Left forelimb (tissue), 1 donor: ENCODE data around the gene RPLP2.
A peak's percentile ranks its signal among the peaks of the same experiment; 100 is the strongest.

Experiments used
- DNase-seq: peaks from one replicate; pipeline ENCODE4 v3.0.0-alpha.2; 2018; ENCODE audit warnings: low spot score

The RPLP2 gene

GRCh38 chr11:803770-804598 is 5.8 kb upstream of the RPLP2 start:
- no peak for DNase-seq

- no peak for DNase-seq
These were observed 5.2 kb upstream of the RPLP2 start for GRCh38 chr11:804599-804964.

GRCh38 chr11:808427-809286 is 1.1 kb upstream of the RPLP2 start:
- no peak for DNase-seq

GRCh38 chr11:810040-810567 is 337 bp downstream of the RPLP2 start:
- DNase-seq, result no peak

- DNase-seq, result no peak
These were observed 1.9 kb downstream of the RPLP2 start for GRCh38 chr11:811446-812245.

DNA sequence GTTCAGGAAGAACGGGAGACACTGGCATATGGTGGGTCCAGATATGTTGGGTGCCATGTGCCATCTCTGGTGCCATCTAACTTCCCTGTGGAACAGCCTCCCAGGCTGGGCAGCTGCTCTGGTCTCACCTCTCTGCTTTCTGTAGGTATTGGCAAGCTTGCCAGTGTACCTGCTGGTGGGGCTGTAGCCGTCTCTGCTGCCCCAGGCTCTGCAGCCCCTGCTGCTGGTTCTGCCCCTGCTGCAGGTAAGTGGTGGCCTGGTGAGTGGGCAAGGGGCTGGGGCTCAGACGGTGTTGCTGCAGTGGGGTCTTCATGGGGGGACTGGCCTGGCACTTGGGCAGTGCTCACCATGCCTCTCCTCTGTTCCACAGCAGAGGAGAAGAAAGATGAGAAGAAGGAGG is 2.6 kb downstream of the RPLP2 start:
- DNase-seq, result no peak

GRCh38 chr11:813072-813455 is 3.3 kb downstream of the RPLP2 start:
- DNase-seq, result no peak

GRCh38 chr11:813456-814096 is 3.8 kb downstream of the RPLP2 start:
- no peak for DNase-seq

DNA sequence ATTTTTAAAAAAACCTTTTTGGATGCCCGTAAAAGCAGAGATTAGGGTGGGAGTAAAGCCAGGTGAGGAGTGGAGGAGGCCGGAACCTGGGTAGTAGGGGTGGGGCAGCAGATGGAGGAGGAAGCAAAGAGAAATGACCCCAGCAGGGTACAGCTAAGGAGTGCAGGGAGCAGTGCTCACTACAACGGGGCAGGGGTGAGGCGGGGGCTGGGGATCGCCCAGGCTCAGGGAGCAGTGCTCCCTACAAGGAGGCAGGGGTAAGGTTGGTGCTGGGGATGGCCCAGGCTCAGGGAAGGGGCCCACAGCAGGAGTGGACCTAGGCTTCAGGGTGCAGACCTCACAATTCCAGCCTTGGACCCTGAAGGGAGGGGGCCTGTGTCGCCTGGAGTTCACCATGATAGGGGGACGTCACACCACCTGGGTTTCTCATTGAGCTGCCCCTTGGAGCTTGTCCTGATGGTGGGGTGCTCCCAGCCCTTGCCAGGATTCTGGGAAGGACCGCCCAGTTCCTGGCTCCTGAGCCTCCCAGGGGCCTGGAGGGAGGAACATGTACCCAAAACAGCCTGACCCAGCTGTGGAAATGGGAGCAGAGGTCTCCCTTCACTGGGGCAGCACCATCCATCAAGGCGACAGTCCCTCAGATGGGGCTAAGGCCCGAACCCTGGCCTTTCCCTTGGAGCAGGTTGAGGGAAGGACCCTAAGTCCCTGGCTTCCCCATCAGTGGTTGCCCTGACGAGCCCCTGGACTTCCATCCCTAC is 6.1 kb downstream of the RPLP2 start:
- DNase-seq, result no peak

- DNase-seq, result no peak
These were observed 6.6 kb downstream of the RPLP2 start for GRCh38 chr11:816433-816779.

- no peak for DNase-seq
These were observed 8.8 kb downstream of the RPLP2 start, which contains the start of gene PNPLA2 for GRCh38 chr11:818396-819128. TSS of gene PNPLA2 (plus strand) at chr11:818914. CDS start at chr11:819719, 805 bp downstream.

GRCh38 chr11:819129-819931 is 9.6 kb downstream of the RPLP2 start:
- DNase-seq, result peak; percentile 94

DNA sequence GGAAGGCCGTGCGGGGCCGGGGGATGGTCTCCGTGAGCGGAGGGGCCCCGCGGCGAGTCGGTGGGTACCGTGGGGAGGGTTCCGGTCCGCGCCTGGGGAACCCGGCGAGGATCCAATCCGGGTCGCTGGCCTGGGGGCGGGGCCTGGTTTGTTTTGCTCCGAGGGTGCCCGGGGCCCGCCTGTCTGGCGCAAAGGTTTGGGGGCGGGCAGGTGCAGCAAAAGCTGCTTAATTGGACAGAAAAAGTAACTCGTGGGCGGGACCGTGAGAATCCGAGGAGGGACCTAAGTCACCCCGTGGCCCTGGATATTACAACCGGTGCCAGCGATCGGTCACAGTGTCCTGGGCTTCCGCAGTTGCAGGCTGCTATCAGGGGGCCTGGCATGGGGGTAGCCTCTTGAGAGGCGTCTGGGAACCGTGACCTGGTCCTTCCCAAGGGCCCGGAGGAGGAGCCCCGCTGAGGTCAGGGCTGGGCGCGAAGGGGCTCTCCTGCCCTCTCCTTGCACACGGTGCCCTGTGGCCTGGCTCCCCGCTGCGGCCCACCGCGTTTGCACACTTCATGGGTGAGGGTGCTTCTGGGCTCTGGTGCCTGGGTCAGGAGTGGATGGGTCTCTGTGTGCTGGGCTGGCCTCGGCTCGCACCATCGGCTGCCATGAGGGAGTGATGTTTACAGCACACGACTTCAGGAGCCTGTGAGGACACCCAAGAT is 10.3 kb downstream of the RPLP2 start:
- DNase-seq, result no peak

DNA sequence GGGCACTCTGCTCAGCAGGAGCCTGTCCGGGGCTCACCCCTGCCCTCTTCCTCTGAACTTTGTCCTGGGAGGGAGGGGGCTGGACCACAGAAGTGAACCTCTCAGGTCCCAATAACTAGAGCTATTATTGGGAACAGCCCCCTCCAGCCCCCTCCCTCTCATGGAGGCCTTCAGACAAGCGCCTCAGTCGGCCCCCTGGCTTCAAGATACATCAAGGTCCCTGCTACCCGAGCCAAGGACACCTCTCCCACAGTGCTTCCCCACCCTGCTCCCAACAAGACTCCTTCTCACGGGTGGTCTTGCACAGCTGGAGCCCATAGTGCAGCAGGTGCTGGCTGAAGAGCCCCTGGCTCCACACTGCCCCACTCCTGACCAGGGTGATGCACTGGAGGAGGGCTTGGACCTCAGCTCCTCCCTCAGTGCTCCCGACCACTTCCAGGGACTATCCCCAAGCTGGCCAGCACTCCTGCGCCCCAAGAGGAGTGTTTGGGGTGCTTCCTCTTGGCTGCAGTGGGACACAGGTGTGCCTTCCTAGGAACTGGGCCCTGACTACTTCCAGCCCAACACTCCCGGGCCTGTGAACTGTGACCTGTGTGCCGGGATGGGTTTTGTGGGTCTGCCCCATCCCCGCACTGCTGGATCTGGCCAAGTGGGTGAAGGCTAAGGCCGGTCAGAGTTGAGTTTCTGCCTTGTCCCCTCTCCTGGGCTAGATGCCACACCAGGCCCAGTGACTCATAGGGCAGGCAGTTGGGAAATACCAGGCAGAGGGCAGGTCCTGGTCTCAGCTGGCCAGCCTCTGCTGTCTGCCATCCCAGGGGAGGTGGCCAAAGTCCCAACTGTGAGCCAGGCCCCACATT is 11.1 kb downstream of the RPLP2 start:
- no peak for DNase-seq

- no peak for DNase-seq
These were observed 12.0 kb downstream of the RPLP2 start for GRCh38 chr11:821512-822371.

DNA sequence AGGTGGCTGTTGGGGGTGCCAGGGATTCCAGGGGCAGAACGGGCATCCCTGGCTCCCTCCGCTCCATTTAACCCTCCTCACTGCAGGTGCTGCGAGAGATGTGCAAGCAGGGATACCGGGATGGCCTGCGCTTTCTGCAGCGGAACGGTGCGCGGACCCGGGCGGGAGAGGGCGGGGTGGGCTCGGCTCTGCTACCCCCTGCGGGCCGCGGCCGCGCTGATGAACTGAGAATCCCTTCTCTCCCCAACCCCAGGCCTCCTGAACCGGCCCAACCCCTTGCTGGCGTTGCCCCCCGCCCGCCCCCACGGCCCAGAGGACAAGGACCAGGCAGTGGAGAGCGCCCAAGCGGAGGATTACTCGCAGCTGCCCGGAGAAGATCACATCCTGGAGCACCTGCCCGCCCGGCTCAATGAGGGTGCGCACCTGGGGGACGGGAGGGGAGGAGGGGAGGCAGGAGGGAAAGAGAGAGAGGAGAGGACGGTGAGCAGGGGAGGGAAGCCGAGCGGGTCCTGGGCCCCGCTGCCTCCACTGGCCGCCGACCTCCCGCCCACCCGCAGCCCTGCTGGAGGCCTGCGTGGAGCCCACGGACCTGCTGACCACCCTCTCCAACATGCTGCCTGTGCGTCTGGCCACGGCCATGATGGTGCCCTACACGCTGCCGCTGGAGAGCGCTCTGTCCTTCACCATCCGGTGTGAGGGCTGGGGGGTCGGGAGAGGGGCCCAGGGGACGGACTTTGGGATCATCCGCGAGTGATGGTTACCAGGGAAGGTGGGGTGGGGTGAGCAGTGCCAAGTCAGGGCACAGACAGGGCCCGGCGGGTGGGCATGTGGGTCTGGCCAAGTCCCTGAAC is 13.9 kb downstream of the RPLP2 start:
- DNase-seq, result no peak
